ENCODE measurements around the gene DUSP16.
"Not testable (repeated sequence)": the region's sequence is repeated elsewhere in the genome, so short reads cannot be mapped to it uniquely, and the experiment has no call there.

Gene DUSP16

GRCh38 chr12:12527820-12528296 is 34.8 kb downstream of the DUSP16 start:
- H3K4me3 ChIP-seq (ENCODE audit: low read depth, low read length): no peak overlapping the region
- TF ChIP-seq CTCF (IDR thresholded peaks at IDR 0.05; ENCODE audit: low read depth, low read length): no peak

DNA sequence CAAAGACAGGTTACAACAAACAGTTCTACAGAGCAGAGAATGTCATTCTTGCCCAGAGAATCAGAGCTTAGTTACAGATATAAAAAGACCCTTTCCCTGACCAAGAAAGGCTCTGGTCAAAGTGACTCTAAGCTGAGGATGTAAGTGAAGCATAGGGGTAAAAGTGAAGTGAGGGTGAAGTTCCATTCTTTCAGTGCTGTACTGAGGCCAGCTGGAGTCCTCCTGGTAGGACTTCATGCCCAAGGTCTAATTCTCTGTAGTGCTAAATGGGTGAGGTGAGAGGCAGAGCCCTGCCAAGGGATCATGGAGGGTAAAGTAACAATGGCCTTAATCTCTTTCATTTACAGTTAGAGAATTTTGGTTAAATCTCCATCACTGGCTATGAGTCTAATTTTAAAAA is 38.5 kb downstream of the DUSP16 start:
- TF ChIP-seq CTCF (IDR thresholded peaks at IDR 0.05; ENCODE audit: low read depth, low read length): no peak

DNA sequence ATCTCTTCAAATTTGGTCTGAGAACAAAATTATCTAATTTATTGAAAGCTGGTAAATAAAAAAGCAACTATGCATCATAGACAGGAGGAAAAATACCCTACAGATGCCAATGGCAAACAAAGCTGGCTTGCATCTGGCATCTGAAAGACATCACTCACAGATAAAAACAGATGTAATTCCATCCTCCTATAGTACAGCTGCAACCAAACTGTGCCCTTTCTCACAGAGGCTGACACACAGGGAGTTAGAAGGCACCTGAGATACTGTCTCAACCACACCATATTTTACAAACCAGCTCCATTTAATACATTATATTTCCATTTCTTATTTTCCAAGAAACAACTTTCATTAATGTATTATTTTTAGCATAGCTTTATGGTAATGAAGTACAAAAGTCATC is 39.4 kb downstream of the DUSP16 start:
- no peak for TF ChIP-seq CTCF (IDR thresholded peaks at IDR 0.05; ENCODE audit: low read depth, low read length)
- no peak overlapping the region for H3K4me3 ChIP-seq (ENCODE audit: low read depth, low read length)

More for the DNA sequence above, 38.5 kb downstream of the DUSP16 start:
- no peak overlapping the region for H3K4me3 ChIP-seq (ENCODE audit: low read depth, low read length)

DNA sequence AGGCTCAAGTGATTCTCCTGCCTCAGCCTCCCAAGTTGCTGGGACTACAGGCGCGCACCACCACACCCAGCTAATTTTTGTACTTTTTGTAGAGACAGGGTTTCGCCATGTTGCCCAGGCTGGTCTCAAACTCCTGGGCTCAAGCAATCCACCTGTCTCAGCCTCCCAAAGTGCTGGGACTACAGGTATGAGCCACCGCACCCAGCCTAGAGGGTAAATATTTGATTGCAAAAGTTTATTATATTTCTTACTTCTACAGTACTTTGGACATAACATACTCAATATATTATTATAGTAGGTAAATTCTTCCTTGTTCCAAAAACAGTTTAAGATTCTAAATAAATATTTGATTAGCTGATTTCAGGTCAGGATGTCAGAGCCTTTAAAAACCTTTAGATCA is 40.0 kb downstream of the DUSP16 start:
- not testable (repeated sequence) for H3K4me3 ChIP-seq (ENCODE audit: low read depth, low read length)

GRCh38 chr12:12521888-12522287 is 40.8 kb downstream of the DUSP16 start:
- no peak overlapping the region for H3K4me3 ChIP-seq (ENCODE audit: low read depth, low read length)
- no peak for TF ChIP-seq CTCF (IDR thresholded peaks at IDR 0.05; ENCODE audit: low read depth, low read length)

DNA sequence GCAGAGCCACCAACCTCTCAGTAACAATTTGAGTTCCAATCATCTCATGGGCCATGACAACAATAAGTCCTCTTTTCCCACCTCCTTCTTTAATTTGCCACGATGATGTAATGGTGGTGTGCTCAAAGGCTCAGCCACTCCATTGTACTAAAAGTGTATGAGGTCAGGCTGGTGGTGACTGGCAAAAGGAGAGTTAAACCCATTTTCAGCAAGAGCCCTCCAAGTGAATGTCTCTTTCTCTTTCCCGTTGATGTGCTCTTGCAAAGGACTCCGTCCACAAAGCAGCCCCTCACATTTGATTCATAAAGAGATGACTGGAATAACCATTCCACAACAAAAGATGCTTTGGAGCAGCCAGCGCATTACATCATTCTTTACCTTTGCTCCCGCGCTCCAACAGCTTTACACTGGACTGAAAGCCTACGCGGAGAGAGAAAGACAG is 41.6 kb downstream of the DUSP16 start:
- TF ChIP-seq CTCF (IDR thresholded peaks at IDR 0.05; ENCODE audit: low read depth, low read length): no peak
- no peak overlapping the region for H3K4me3 ChIP-seq (ENCODE audit: low read depth, low read length)

- H3K4me3 ChIP-seq (ENCODE audit: low read depth, low read length): no peak overlapping the region
- no peak for TF ChIP-seq CTCF (IDR thresholded peaks at IDR 0.05; ENCODE audit: low read depth, low read length)
Observed at GRCh38 chr12:12520273-12520672, 42.4 kb downstream of the DUSP16 start.

DNA sequence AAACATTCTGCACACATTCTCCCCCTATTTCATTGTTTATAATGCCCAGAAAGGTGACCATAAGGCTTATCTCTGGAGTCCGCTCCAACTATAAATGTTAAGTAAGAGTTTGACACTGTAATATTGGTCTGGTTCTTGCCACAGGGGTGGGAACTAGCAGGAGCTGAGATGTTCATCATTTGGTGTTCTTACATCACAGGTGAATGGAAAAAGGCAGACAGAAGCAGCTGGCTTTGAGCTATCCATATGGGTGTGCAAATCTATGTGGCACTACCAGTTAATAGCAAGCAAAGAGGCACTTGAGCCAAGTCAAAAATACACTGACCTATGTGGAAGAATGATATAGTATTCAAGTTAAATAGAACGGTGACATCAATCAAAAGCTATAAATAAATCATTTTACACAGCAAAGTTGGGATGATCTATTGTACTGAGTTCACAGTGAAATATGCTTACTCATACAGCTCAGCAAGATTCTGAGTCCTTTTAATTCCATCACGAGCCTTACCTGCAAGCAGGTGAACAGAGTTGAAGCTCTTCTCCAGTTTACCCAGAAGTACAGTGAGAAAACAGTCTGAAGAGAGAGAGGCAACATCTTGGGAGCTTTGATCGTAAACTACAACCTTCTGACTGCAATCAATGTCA is 43.2 kb downstream of the DUSP16 start:
- no peak for TF ChIP-seq CTCF (IDR thresholded peaks at IDR 0.05; ENCODE audit: low read depth, low read length)
- H3K4me3 ChIP-seq (ENCODE audit: low read depth, low read length): no peak overlapping the region
